Right lobe of liver (tissue), 6 donors: Measurements from ENCODE around the gene WNK2. TPM values are rescaled to one million over a fixed set of nuclear protein-coding genes. Genes with fewer than 3 reads are reported as not detected.

ENCODE experiments used
- ATAC-seq, 4 donors: fragments of 200-7000 bp; cut with Tn5 transposase; one replicate each; pipeline ENCODE4 v1.9.1; 2020; ENCODE audit warnings: mild to moderate bottlenecking in 4 of 4, moderate library complexity in 4 of 4
- DNase-seq, 3 donors: peaks; one replicate each; pipeline ENCODE4 v3.0.0-alpha.2; 2020
- H3K27ac ChIP-seq, 3 donors: fragments of 200-600 bp; one replicate each; pipeline ENCODE4 v1.8.0; 2022
- H3K27me3 ChIP-seq, 2 donors: fragments of 200-600 bp; one replicate each; pipeline ENCODE4 v1.8.0; 2022
- H3K36me3 ChIP-seq, 4 donors: fragments of 200-600 bp; sonication (generic) in 1 of 4; one replicate each; pipeline versions ENCODE4 v1.5.1 to v1.8.0; 2017 to 2022; ENCODE audit warnings: control low read depth in 1 of 4
- H3K4me1 ChIP-seq, 4 donors: fragments of 200-600 bp; sonication (generic) in 1 of 4; one replicate each; pipeline versions ENCODE4 v1.5.1 to v1.8.0; 2017 to 2022; ENCODE audit warnings: control low read depth in 1 of 4
- H3K4me3 ChIP-seq, 3 donors: fragments of 200-600 bp; one replicate each; pipeline ENCODE4 v1.8.0; 2022
- H3K9me3 ChIP-seq, 4 donors: fragments of 200-600 bp; sonication (generic) in 1 of 4; one replicate each; pipeline versions ENCODE4 v1.5.1 to v1.8.0; 2017 to 2022; ENCODE audit warnings: control low read depth in 1 of 4
- CTCF ChIP-seq, 4 donors: fragments of 200-600 bp in 3 of 4; fragments of 450-650 bp in 1 of 4; IDR thresholded peaks; one replicate each; pipeline versions ENCODE4 v1.5.1 to v1.8.0; 2016 to 2022; ENCODE audit warnings: antibody characterized with exemption in 4 of 4, mild to moderate bottlenecking in 2 of 4
- POLR2A ChIP-seq: fragments of 450-650 bp; IDR thresholded peaks from one replicate; pipeline ENCODE4 v1.6.1; 2017; ENCODE audit warnings: antibody characterized with exemption, mild to moderate bottlenecking
- WGBS: methylation state at CpG from one replicate; pipeline ENCODE4 v1.1.6; 2018; ENCODE audit warnings: low coverage, low lambda C conversion rate; ENCODE audit not compliant: insufficient coverage; ENCODE audit errors: missing lambda C conversion rate; 5-methylcytosine and 5-hydroxymethylcytosine counted together
- intact Hi-C, 2 donors: fragments of 100-400 bp; cut with DNase I; formaldehyde crosslinking; loops; one replicate each; pipeline versions ENCODE4 v1.11.2 to v1.14.1; 2022
- total RNA-seq, 6 experiments: library from RNA; depleted of rRNA in 2 of 6; stranded (reverse); fragments of >200 nt in 2 of 6; fragmentation: NEBNext Ultra II Directional in 3 of 6; extraction: Animal tissue kit (Norgen Biotek cat#: 25700) in 3 of 6; gene quantifications; one replicate each; pipeline versions ENCODE4 v1.1.0 to v1.2.4, GENCODE V29; 2016 to 2023
- donor health status: DM: no; HTN: yes; CAD: no.
- donor health status: DM: no; HTN: no; CAD: no.
- donor health status: DM: no; HTN: no; CAD: no.
- donor health status: DM: no; HTN: yes; CAD: no.
- donor health status: DM: no; HTN: yes; CAD: no.

Gene WNK2
- total RNA-seq, 6 experiments from 2014 or later, result 0.43 to 3.6 (median 1.3) TPM

GRCh38 chr9:93236541-93237206 is 52.7 kb downstream of the WNK2 start:
- H3K27ac ChIP-seq, result no peak overlapping the region
- intact Hi-C loops, result no loop called here
- no peaks in the 10 kb centered on the region for H3K4me1 ChIP-seq
- no peak overlapping the region for H3K4me3 ChIP-seq
- DNase-seq (no peak), ATAC-seq (peak in 1 of 4 donors; percentile 17)
- WGBS, result 77% methylated on average over 9 of the region's 15 CpGs
- TF ChIP-seq CTCF (IDR thresholded peaks at IDR 0.05), result no peak
- TF ChIP-seq POLR2A, result no peak
- H3K27me3 ChIP-seq, result no peaks in the 10 kb centered on the region
- no peaks in the 10 kb centered on the region for H3K36me3 ChIP-seq
- H3K9me3 ChIP-seq, result no peaks in the 10 kb centered on the region

GRCh38 chr9:93237540-93237939 is 53.6 kb downstream of the WNK2 start:
- no peaks in the 10 kb centered on the region for H3K27me3 ChIP-seq
- WGBS, result 44% methylated on average over 2 of the region's 2 CpGs
- DNase-seq (no peak), ATAC-seq (peak in 1 of 4 donors; percentile 29)
- no peaks in the 10 kb centered on the region for H3K4me1 ChIP-seq
- no peak for TF ChIP-seq CTCF (IDR thresholded peaks at IDR 0.05)
- TF ChIP-seq POLR2A, result no peak
- no peaks in the 10 kb centered on the region for H3K36me3 ChIP-seq
- no peaks in the 10 kb centered on the region for H3K9me3 ChIP-seq
- H3K27ac ChIP-seq, result no peak overlapping the region
- intact Hi-C loops, result no loop called here
- no peak overlapping the region for H3K4me3 ChIP-seq

GRCh38 chr9:93238953-93239925 is 55.3 kb downstream of the WNK2 start:
- DNase-seq (no peak), ATAC-seq (no peak)
- intact Hi-C loops, result no loop called here
- no peaks in the 10 kb centered on the region for H3K4me1 ChIP-seq
- no peaks in the 10 kb centered on the region for H3K9me3 ChIP-seq
- WGBS, result 88% methylated on average over 12 of the region's 19 CpGs
- no peak overlapping the region for H3K4me3 ChIP-seq
- H3K27ac ChIP-seq, result no peak overlapping the region
- no peaks in the 10 kb centered on the region for H3K27me3 ChIP-seq
- TF ChIP-seq CTCF (IDR thresholded peaks at IDR 0.05), result no peak
- no peak for TF ChIP-seq POLR2A
- no peaks in the 10 kb centered on the region for H3K36me3 ChIP-seq

GRCh38 chr9:93240891-93241334 is 57.0 kb downstream of the WNK2 start:
- intact Hi-C loops, result loop anchor here in 1 of 2 donors (5.0 kb wide), 1 partner anchor 56 kb away; no protein-coding TSS in a partner anchor
- H3K4me1 ChIP-seq, result no peaks in the 10 kb centered on the region
- DNase-seq (no peak), ATAC-seq (no peak)
- TF ChIP-seq CTCF (IDR thresholded peaks at IDR 0.05) (no peak), POLR2A (no peak)
- no peak overlapping the region for H3K27ac ChIP-seq
- 45% methylated on average over 8 of the region's 9 CpGs for WGBS
- no peaks in the 10 kb centered on the region for H3K36me3 ChIP-seq
- no peaks in the 10 kb centered on the region for H3K27me3 ChIP-seq
- H3K9me3 ChIP-seq, result no peaks in the 10 kb centered on the region
- no peak overlapping the region for H3K4me3 ChIP-seq
